GM19023 (cell line): ENCODE measurements around the gene SCN4A.
"Not testable (repeated sequence)": the region's sequence is repeated elsewhere in the genome, so short reads cannot be mapped to it uniquely, and the experiment has no call there.

Experiments used
- ATAC-seq: cut with Tn5 transposase; IDR thresholded peaks from one replicate; pipeline ENCODE4 v1.9.1; 2021; ENCODE audit warnings: mild to moderate bottlenecking, moderate library complexity; ENCODE audit not compliant: unreplicated experiment

SCN4A gene

GRCh38 chr17:63889026-63889848 lies 83.5 kb downstream of the SCN4A start:
- ATAC-seq, result not testable (repeated sequence)
